ENCODE results near the gene FGFR2. TPM values are rescaled to one million over a fixed set of nuclear protein-coding genes. Genes with fewer than 3 reads are reported as not detected.
A peak's percentile ranks its signal among the peaks of the same experiment; 100 is the strongest.

The FGFR2 gene
- total and polyA plus RNA-seq, 3 experiments from 2014 or later, result 0.11 to 1.3 (median 0.13) TPM

DNA sequence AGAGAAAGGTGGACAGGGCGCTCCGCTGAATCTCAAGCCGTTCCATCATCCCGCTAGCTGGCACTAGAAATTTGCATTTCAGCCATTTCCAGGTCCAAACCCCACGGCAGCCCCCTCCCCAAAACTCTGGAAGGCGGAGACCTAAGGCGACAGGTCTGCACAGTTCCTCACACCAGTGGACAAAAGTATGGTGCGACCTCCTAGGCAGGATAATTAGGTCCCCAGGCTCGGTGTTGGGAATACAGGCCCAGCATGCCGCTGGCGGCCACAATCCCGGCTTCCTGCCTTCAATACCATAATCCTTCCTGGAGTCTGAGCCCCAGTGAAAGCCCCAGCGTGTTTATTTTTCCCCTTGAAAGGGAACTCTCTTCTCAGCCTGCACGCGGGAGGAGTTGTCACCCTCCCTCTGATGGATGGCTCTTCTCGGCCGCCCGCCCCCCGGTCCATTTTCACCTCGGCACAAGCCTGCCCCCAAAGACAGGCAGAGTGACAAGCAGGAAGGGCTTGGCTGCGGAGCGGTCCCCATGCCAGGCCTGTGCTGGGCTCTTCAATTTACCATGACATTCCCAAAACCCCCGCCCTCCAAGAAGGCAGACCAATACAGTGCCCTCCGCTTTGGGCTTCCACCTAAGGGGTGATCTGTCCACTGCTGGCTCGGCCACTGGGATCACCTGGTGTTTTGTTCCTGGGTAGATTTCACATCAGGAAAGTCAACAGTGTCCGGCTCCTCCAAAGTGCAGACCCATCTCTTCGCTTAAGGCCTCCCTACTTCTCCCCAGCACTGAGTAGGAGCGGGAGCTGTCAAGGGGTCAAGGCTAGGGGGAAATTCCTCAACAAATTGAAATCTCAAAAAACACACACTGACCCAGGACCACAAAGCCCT, 2.2 kb downstream of the FGFR2 start:
- Histone ChIP-seq H3K27me3 (ENCODE audit: insufficient read depth, low read length, poor library complexity, severe bottlenecking) (peaks cover 14% of the 10 kb centered on the region), H3K36me3 (ENCODE audit: insufficient read depth, low read length) (no peaks in the 10 kb centered on the region), H3K4me1 (ENCODE audit: insufficient read depth, low read length) (no peaks in the 10 kb centered on the region), H3K27ac (ENCODE audit: low read depth, low read length) (no peak overlapping the region), H3K4me3 (ENCODE audit: low read length) (no peak overlapping the region), H3K9me3 (ENCODE audit: low read length) (no peaks in the 10 kb centered on the region)
- peak overlapping the region in 5 of 7 donors; percentile 5 to 78 (median 74) for H3K4me3 Mint-ChIP-seq
- H3K27ac Mint-ChIP-seq, result no peak overlapping the region
- DNase-seq, result no peak
- CTCF ChIA-PET, result no interaction called here
- H3K27me3 Mint-ChIP-seq, result peaks cover 29 to 42% of the 10 kb centered on the region in 2 donors
- H3K36me3 Mint-ChIP-seq, result no peaks in the 10 kb centered on the region
- POLR2A ChIA-PET, result no interaction called here
- peaks cover 6 to 13% (median 9%) of the 10 kb centered on the region in 3 donors for H3K4me1 Mint-ChIP-seq
- peaks cover 0 to 4% (median 0%) of the 10 kb centered on the region in 5 donors for H3K9me3 Mint-ChIP-seq

DNA sequence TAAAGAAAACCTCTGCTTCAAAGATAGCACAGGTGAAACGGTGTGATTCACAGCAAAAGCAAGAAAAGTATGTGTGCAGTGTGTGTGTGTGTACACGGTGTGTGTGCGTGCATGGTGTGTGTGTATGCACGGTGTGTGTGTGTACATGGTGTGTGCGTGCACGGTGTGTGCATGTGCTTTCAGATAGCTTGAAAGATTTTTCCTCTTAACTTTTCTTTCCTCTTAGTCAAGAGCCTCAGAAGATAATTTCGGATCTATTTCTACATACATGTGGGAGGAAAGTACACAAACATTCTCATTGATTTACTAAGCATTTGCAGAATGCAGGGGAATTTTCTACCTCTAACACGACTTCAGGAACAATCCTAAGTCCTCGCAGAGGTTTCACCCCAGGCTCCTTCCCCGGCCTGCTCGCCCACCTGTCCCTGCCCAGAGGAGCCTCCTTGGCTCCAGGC, 2.9 kb downstream of the FGFR2 start:
- ChIA-PET POLR2A (no interaction called here), CTCF (no interaction called here)
- peak overlapping the region in 2 of 7 donors; percentile 5 to 26 for H3K4me3 Mint-ChIP-seq
- peaks cover 6 to 13% (median 9%) of the 10 kb centered on the region in 3 donors for H3K4me1 Mint-ChIP-seq
- H3K27ac Mint-ChIP-seq, result no peak overlapping the region
- DNase-seq, result no peak
- Histone ChIP-seq H3K4me1 (ENCODE audit: insufficient read depth, low read length) (no peaks in the 10 kb centered on the region), H3K9me3 (ENCODE audit: low read length) (no peaks in the 10 kb centered on the region), H3K36me3 (ENCODE audit: insufficient read depth, low read length) (no peaks in the 10 kb centered on the region), H3K27me3 (ENCODE audit: insufficient read depth, low read length, poor library complexity, severe bottlenecking) (peaks cover 14% of the 10 kb centered on the region), H3K4me3 (ENCODE audit: low read length) (no peak overlapping the region), H3K27ac (ENCODE audit: low read depth, low read length) (no peak overlapping the region)
- H3K36me3 Mint-ChIP-seq, result no peaks in the 10 kb centered on the region
- peaks cover 0 to 4% (median 0%) of the 10 kb centered on the region in 5 donors for H3K9me3 Mint-ChIP-seq
- peaks cover 27 to 35% of the 10 kb centered on the region in 2 donors for H3K27me3 Mint-ChIP-seq

- Mint-ChIP-seq H3K4me3 (no peak overlapping the region), H3K27ac (no peak overlapping the region), H3K36me3 (no peaks in the 10 kb centered on the region), H3K9me3 (peaks cover 0 to 4% (median 0%) of the 10 kb centered on the region in 5 donors), H3K27me3 (peaks cover 22 to 29% of the 10 kb centered on the region in 2 donors), H3K4me1 (peaks cover 6 to 13% (median 9%) of the 10 kb centered on the region in 3 donors)
- ChIA-PET CTCF (no interaction called here), POLR2A (no interaction called here)
- Histone ChIP-seq H3K9me3 (ENCODE audit: low read length) (no peaks in the 10 kb centered on the region), H3K27ac (ENCODE audit: low read depth, low read length) (no peak overlapping the region), H3K4me1 (ENCODE audit: insufficient read depth, low read length) (no peaks in the 10 kb centered on the region), H3K4me3 (ENCODE audit: low read length) (no peak overlapping the region), H3K27me3 (ENCODE audit: insufficient read depth, low read length, poor library complexity, severe bottlenecking) (peaks cover 14% of the 10 kb centered on the region), H3K36me3 (ENCODE audit: insufficient read depth, low read length) (no peaks in the 10 kb centered on the region)
- DNase-seq, result no peak
These were observed 3.5 kb downstream of the FGFR2 start for GRCh38 chr10:121594623-121595350.

DNA sequence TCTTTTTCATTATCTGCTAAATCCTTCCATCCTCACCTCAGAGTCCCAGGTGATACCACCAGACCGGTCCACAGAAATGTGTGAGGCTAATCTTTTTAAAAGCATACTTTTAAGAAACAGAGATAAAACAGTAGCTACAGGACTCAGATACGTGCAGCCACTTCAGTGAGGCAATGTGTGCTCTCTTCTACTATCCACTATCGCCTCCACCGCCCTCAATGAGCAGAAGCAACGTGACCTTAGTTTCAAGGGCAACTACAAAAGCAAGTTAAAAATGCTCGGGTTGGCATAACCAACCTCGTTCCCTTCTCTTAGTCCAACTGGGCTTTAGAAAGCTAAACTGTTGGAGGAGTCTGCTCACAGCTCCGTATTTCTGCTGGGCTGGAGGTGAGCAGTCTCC, 4.2 kb downstream of the FGFR2 start:
- H3K9me3 Mint-ChIP-seq, result peaks cover 0 to 4% (median 0%) of the 10 kb centered on the region in 5 donors
- H3K36me3 ChIP-seq (ENCODE audit: insufficient read depth, low read length), result no peaks in the 10 kb centered on the region
- no peak overlapping the region for H3K27ac ChIP-seq (ENCODE audit: low read depth, low read length)
- H3K9me3 ChIP-seq (ENCODE audit: low read length), result no peaks in the 10 kb centered on the region
- H3K27me3 Mint-ChIP-seq, result peaks cover 15 to 22% of the 10 kb centered on the region in 2 donors
- no peak overlapping the region for H3K4me3 ChIP-seq (ENCODE audit: low read length)
- DNase-seq, result no peak
- H3K4me1 ChIP-seq (ENCODE audit: insufficient read depth, low read length), result no peaks in the 10 kb centered on the region
- H3K36me3 Mint-ChIP-seq, result no peaks in the 10 kb centered on the region
- H3K27ac Mint-ChIP-seq, result no peak overlapping the region
- H3K4me3 Mint-ChIP-seq, result peak overlapping the region in 1 of 7 donors; percentile 34
- H3K4me1 Mint-ChIP-seq, result peaks cover 6 to 12% (median 9%) of the 10 kb centered on the region in 3 donors
- ChIA-PET POLR2A (no interaction called here), CTCF (no interaction called here)
- H3K27me3 ChIP-seq (ENCODE audit: insufficient read depth, low read length, poor library complexity, severe bottlenecking), result peaks cover 11% of the 10 kb centered on the region

GRCh38 chr10:121593281-121594075, 4.8 kb downstream of the FGFR2 start:
- no peak for DNase-seq
- no peak overlapping the region for H3K27ac Mint-ChIP-seq
- peaks cover 0 to 4% (median 0%) of the 10 kb centered on the region in 5 donors for H3K9me3 Mint-ChIP-seq
- peaks cover 6 to 7% (median 7%) of the 10 kb centered on the region in 3 donors for H3K4me1 Mint-ChIP-seq
- no peaks in the 10 kb centered on the region for H3K9me3 ChIP-seq (ENCODE audit: low read length)
- no peak overlapping the region for H3K27ac ChIP-seq (ENCODE audit: low read depth, low read length)
- ChIA-PET POLR2A (no interaction called here), CTCF (no interaction called here)
- no peaks in the 10 kb centered on the region for H3K36me3 Mint-ChIP-seq
- peaks cover 11 to 17% of the 10 kb centered on the region in 2 donors for H3K27me3 Mint-ChIP-seq
- peaks cover 6% of the 10 kb centered on the region for H3K27me3 ChIP-seq (ENCODE audit: insufficient read depth, low read length, poor library complexity, severe bottlenecking)
- H3K4me3 Mint-ChIP-seq, result peak overlapping the region in 1 of 7 donors; percentile 34
- H3K4me3 ChIP-seq (ENCODE audit: low read length), result no peak overlapping the region
- H3K36me3 ChIP-seq (ENCODE audit: insufficient read depth, low read length), result no peaks in the 10 kb centered on the region
- H3K4me1 ChIP-seq (ENCODE audit: insufficient read depth, low read length), result no peaks in the 10 kb centered on the region

DNA sequence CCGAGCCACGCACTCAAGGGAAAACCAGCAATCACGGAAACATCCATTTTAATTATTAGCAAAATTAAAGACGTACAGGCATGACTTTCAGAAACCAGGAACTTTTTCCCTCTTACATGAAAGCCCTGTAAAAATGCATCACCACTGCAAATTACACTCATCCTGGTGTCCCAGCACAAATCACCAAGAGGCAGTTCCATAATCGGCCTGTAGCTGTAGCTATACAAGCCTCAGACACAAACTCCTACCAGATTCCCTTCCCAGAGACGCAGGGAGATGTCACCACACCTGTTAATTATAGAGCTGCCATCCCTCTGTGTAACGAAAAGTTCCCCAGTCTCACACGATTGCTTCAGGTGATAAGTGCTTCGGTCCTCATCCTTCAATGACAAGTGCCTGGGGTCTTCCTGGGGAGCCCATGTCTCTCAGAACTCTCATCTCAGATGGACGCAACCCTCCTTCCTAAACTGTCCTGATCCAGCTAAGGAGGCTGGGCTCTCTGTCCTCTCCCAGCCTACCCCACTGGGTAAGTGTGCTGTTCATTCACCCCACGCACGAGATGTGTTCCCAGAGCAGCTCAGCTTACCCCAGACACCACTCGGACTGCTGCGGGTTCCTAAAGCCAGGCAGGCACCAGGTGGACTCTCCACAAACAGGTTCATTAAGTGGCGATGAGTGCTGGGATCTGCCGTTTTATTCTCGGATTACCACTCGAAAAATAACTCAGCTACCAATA, 5.9 kb downstream of the FGFR2 start:
- POLR2A ChIA-PET, result no interaction called here
- no peaks in the 10 kb centered on the region for H3K9me3 ChIP-seq (ENCODE audit: low read length)
- H3K4me1 Mint-ChIP-seq, result peaks cover 6 to 7% (median 7%) of the 10 kb centered on the region in 3 donors
- no peaks in the 10 kb centered on the region for H3K36me3 Mint-ChIP-seq
- peaks cover 10 to 17% of the 10 kb centered on the region in 2 donors for H3K27me3 Mint-ChIP-seq
- DNase-seq, result no peak
- H3K4me3 Mint-ChIP-seq, result no peak overlapping the region
- H3K4me3 ChIP-seq (ENCODE audit: low read length), result no peak overlapping the region
- H3K27ac Mint-ChIP-seq, result no peak overlapping the region
- H3K27ac ChIP-seq (ENCODE audit: low read depth, low read length), result no peak overlapping the region
- peaks cover 0 to 4% (median 0%) of the 10 kb centered on the region in 5 donors for H3K9me3 Mint-ChIP-seq
- H3K27me3 ChIP-seq (ENCODE audit: insufficient read depth, low read length, poor library complexity, severe bottlenecking), result peaks cover 6% of the 10 kb centered on the region
- H3K4me1 ChIP-seq (ENCODE audit: insufficient read depth, low read length), result no peaks in the 10 kb centered on the region
- H3K36me3 ChIP-seq (ENCODE audit: insufficient read depth, low read length), result no peaks in the 10 kb centered on the region
- CTCF ChIA-PET, result no interaction called here

GRCh38 chr10:121591186-121591585, 7.1 kb downstream of the FGFR2 start:
- DNase-seq, result no peak
- Histone ChIP-seq H3K4me3 (ENCODE audit: low read length) (no peak overlapping the region), H3K27ac (ENCODE audit: low read depth, low read length) (no peak overlapping the region), H3K9me3 (ENCODE audit: low read length) (no peaks in the 10 kb centered on the region), H3K36me3 (ENCODE audit: insufficient read depth, low read length) (no peaks in the 10 kb centered on the region), H3K4me1 (ENCODE audit: insufficient read depth, low read length) (no peaks in the 10 kb centered on the region), H3K27me3 (ENCODE audit: insufficient read depth, low read length, poor library complexity, severe bottlenecking) (peaks cover under 1% of the 10 kb centered on the region)
- ChIA-PET POLR2A (no interaction called here), CTCF (no interaction called here)
- Mint-ChIP-seq H3K4me3 (no peak overlapping the region), H3K9me3 (peaks cover 0 to 4% (median 0%) of the 10 kb centered on the region in 5 donors), H3K36me3 (no peaks in the 10 kb centered on the region), H3K4me1 (no peaks in the 10 kb centered on the region), H3K27ac (no peak overlapping the region), H3K27me3 (peaks cover 7 to 9% of the 10 kb centered on the region in 2 donors)

All from CD8-positive, alpha-beta memory T cell (primary cell).